Activated CD8-positive, alpha-beta memory T cell treated with anti-CD3 and anti-CD28 coated beads for 36 hours (primary cell): ENCODE results near the gene THRA. TPM values are rescaled to one million over a fixed set of nuclear protein-coding genes. Genes with fewer than 3 reads are reported as not detected.

ENCODE experiments used
- CTCF ChIA-PET: fragments of 350-600 bp; sonication (Branson Sonifier 250); formaldehyde crosslinking; loops from one replicate; lab custom pipeline; 2021; ENCODE audit warnings: antibody characterized with exemption; lab: Charles Lee
- POLR2A ChIA-PET: fragments of 350-600 bp; sonication (Branson Sonifier 250); formaldehyde crosslinking; loops from one replicate; lab custom pipeline; 2021; ENCODE audit warnings: antibody characterized with exemption; lab: Charles Lee
- total RNA-seq, 2 experiments: library from RNA; stranded (reverse); gene quantifications; one replicate each; pipeline ENCODE4 v1.2.3, GENCODE V29; 2021

The THRA gene
- total RNA-seq, 2 experiments from 2014 or later, result 11.6 to 12.6 TPM

DNA sequence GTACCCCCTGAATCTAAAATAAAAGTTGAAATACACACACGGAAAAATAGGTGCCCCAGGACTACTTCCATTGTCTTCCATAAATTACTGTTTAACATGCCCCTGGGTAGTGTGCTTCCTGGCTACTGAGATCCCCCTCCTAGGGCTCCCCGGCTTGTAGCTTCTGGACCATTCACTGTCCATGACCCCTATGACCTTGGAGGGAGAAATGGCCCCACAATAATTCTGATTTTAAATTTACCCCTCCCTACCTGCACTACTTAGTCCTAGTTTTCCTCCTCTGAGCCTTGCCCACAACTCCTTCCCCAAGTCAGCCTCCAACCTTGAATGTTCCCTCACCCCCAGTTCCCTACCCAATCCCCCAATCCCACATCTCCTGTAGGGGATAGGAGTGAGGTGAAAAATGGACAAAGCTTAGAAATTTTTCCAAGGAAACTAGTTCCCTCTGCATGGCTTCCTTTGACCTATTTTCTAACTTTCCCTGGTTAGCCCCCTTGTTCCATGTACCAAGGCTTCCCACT is 49.5 kb downstream of the THRA start:
- ChIA-PET CTCF (interaction anchor here (0.6 to 5.9 kb wide), 20 partner anchors 11 to 248 kb away, joined by 3 to 104 read pairs (median 5); partner anchors contain the start of genes CASC3, CSF3 and NR1D1), POLR2A (interaction anchor here (0.6 to 2.1 kb wide), 6 partner anchors 10 to 56 kb away, joined by 3 to 22 read pairs (median 6); partner anchors contain the start of genes CASC3 and MSL1)

DNA sequence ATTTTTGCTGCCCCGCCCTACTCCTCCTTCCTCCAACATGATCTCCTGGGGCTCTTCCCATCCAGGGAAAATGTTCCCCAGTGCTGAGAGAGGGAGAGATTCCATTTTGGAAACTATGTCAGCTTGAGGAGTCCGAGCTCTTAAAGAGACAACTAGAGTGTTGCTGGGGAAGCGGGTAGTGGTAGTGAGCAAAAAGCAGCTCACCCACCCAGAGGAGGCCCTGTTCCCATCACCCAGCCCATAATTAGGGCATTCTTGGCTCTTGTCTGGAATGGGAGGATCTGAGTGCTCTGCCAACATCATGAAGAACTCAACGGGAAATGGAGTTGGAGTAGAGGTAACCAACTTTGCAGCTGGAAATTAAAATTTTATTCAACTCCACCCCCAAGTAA is 49.9 kb downstream of the THRA start:
- ChIA-PET CTCF (interaction anchor here (0.6 to 5.9 kb wide), 26 partner anchors 10 to 247 kb away, joined by 3 to 104 read pairs (median 4); partner anchors contain the start of genes CASC3, MSL1 and NR1D1), POLR2A (interaction anchor here (0.6 to 2.1 kb wide), 12 partner anchors 9 to 177 kb away, joined by 3 to 22 read pairs (median 4); partner anchors contain the start of genes CASC3, MSL1, NR1D1 and PSMD3)

DNA sequence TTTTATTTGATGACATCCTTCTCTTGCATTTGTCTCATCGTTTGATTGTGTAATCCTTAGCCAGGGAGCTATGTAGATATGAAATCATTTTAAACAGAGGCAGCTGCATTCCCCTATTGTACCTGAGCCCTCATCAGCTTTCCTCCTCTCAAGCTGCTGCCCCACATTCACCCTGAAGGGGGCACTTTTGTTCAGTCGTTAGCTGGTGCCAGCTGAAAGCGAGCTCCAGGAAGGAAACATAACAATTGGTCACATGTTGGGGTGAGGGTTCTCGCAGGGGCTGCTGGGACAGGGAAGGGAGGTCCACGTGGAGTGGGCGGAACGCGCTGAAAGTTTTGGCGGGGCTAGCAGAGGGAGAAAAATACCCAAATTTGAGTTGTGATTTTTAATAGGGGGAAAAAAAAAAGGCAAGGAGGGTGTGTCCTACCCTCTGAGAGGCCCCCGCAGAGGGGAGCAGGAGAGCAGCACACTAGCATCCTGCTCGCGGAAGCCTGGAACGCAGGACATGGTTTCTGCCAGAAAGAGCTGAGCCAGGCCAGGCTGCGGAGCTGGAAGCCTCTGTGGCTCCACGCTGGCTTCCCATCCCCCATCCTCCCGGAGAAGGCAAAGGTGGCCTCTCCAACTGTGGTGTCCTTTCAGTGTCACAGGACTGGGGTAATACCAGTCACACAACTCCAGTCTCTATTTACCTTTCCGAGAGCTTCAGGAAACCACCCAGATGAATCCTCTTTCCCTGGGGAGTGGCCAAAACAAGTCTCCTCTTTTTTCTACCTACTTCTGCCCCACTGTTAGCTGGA is 50.5 kb downstream of the THRA start:
- POLR2A ChIA-PET, result interaction anchor here (0.6 to 2.1 kb wide), 15 partner anchors 9 to 192 kb away, joined by 3 to 22 read pairs (median 3); partner anchors contain the start of genes CASC3, MED24, MSL1 and NR1D1
- CTCF ChIA-PET, result interaction anchor here (0.7 to 5.9 kb wide), 29 partner anchors 10 to 247 kb away, joined by 3 to 104 read pairs (median 3); partner anchors contain the start of genes CASC3, MSL1 and NR1D1

DNA sequence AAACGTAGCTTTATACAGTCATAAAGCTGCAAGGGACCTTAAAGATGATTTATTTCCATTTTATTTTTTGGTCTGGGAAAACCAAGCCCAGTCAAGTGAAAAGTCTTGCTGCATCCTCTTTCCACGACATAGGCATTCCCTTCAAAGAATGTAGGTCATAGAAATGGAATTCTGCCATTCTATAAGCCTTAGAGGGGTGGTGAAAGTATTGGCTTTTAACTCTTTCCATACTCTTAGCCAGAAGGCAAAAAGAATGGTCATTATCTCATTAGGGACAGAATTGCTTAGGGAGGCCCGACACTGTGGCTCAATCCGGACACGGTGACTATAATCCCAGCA is 51.1 kb downstream of the THRA start:
- POLR2A ChIA-PET, result interaction anchor here (0.6 to 2.1 kb wide), 9 partner anchors 10 to 192 kb away, joined by 3 to 22 read pairs (median 3); partner anchors contain the start of genes CASC3, MED24, NR1D1 and PSMD3

DNA sequence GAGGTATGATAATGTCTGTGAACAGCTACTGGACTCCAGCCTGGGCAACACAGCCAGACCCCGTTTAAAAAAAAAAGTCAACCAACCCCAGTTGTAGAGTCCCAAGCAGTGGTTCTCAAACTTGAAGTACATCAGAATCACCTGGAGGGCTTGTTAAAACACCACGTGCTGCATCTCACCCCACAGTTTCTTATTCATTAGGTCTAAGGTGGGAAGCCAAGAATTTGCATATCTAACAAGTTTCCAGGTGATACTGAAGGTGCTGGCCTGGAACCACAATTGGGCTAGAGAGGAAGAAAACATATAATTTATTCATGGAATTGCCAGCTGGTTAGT is 52.3 kb downstream of the THRA start:
- POLR2A ChIA-PET, result interaction anchor here (0.5 to 1.2 kb wide), 2 partner anchors 25 to 233 kb away, joined by 3 to 4 read pairs; partner anchors contain the start of gene CASC3
- CTCF ChIA-PET, result interaction anchor here (0.8 to 4.9 kb wide), 4 partner anchors 8 to 77 kb away, joined by 3 to 31 read pairs (median 12); partner anchors contain the start of gene MSL1

More for the DNA sequence above, 51.1 kb downstream of the THRA start:
- CTCF ChIA-PET, result interaction anchor here (0.8 to 5.9 kb wide), 18 partner anchors 9 to 170 kb away, joined by 3 to 104 read pairs (median 3); partner anchors contain the start of genes MSL1 and NR1D1

DNA sequence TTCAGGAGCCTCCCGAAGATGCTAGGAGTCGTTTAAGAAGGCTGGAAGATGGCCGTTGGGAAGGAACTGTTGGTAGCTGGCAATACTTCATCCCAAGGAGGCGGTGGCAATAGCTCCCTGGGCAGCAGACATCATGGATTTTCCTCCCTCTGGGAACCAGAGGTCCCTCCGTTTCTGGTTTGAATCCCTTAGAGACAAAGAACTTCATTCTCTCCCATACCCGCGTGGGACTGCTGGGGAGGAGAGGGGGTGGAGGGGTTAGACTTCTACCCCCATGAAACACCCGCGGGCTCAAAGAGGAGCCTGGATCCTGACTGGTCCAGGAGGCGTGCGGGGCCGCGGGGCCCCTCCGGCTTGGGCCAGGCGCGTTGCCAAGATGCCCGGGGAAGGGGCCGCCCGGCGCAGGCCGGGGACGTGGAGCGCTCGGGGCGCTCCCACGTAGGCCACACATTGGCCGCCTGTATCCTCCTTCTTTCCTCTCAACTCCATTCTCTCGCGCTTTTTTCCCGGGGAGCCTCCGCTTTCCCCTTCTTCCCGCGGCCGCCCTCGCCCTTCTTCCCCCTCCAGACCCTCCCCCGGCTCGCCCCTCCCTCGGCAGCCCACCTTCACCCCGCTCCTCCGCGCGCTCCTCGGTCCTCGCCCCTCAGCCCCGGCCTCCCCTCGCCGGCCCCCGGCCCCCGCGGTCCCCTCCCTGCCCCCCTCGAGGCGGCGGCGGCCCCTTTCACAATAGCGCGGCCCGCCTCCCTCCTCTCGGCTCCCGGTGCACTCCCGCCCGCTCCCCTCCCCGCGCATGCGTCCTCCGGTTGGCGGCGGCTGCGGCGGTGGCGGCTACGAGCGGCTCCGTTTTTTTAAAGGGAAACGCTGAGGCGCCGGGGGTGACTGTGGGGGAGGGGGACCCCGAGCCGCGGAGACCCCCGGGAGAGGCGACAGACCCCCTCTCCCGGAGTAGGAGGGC is 58.7 kb downstream of the THRA start, which contains the start of gene MSL1:
TSS of gene MSL1 (plus strand) at position 791 of the 955 bp plus-strand sequence. CDS start 642 bp downstream, outside the sequence.
- CTCF ChIA-PET, result interaction anchor here (1.0 to 3.1 kb wide), 5 partner anchors 8 to 71 kb away, joined by 3 to 19 read pairs (median 15); partner anchors contain the start of gene CASC3

DNA sequence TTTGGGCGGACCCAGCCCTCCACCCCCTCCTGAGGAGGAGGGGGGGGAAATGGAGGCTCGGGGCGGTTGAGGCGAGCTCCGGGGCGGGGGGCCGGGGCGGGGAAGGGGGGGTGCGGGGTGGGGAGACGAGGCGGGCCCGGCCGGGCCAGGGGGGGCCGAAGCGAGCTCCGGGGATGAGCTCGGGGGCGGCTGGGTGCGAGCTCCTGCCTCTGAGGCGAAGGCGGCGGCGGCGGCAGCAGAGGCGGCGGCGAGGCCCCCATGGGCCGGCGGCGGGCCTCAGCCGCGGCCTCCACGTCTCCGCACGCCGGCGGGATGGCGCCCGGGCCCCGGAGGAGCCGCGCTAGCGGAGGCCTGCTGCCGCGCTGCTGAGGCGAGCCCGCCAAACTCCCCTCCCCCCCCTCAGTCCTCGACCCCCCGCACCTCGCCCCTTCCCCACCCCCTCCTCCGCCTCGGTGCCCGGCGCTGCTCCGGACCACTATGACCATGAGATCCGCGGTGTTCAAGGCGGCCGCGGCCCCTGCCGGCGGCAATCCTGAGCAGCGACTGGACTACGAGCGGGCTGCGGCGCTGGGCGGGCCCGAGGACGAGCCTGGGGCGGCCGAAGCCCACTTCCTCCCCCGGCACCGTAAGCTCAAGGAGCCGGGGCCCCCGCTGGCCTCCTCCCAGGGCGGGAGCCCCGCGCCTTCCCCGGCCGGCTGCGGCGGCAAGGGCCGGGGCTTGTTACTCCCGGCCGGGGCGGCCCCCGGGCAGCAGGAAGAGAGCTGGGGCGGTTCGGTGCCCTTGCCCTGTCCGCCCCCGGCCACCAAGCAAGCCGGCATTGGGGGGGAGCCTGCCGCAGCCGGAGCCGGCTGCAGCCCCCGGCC is 59.6 kb downstream of the THRA start:
- ChIA-PET CTCF (interaction anchor here (0.6 to 3.1 kb wide), 6 partner anchors 9 to 106 kb away, joined by 3 to 19 read pairs (median 10); partner anchors contain the start of gene CASC3), POLR2A (interaction anchor here (0.6 to 2.4 kb wide), 8 partner anchors 9 to 46 kb away, joined by 3 to 22 read pairs (median 4); partner anchors contain the start of gene CASC3)

More for the DNA sequence above, 58.7 kb downstream of the THRA start, which contains the start of gene MSL1:
- POLR2A ChIA-PET, result interaction anchor here (0.6 to 2.4 kb wide), 5 partner anchors 8 to 47 kb away, joined by 3 to 11 read pairs (median 4); partner anchors contain the start of gene CASC3

DNA sequence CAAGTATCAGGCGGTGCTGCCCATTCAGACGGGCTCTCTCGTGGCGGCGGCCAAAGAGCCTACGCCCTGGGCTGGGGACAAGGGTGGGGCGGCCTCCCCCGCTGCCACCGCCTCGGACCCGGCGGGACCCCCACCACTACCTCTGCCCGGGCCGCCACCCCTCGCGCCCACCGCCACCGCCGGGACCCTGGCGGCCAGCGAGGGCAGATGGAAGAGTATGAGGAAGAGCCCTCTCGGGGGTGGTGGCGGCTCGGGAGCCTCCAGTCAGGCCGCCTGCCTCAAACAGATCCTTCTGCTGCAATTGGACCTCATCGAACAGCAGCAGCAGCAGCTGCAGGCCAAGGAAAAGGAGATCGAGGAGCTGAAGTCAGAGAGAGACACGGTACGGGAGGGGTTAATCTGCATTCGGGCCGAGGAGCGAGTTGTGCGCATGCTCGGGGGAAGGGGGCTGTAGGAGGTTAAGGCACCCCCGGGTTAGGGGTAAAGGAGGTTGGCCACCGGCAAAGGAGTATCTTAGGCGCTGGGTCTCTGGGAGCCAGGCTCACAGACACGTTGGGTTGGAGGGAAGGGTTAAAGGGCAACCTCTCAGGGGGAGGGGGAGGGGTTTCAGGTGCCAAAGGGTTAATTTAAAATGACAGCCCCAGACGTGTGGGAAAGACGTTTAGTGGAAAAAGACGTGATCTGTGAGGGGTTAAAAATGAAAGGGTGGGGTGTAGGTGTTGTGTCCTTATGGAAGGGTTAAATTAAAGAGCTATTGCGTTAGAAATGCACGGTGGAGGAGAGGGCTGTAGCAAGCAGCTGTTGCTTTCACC is 60.4 kb downstream of the THRA start:
- POLR2A ChIA-PET, result interaction anchor here (0.7 to 2.4 kb wide), 5 partner anchors 10 to 33 kb away, joined by 3 to 22 read pairs (median 3); partner anchors contain the start of gene CASC3
- CTCF ChIA-PET, result interaction anchor here (0.8 to 3.1 kb wide), 11 partner anchors 9 to 96 kb away, joined by 3 to 19 read pairs (median 3); partner anchors contain the start of gene CASC3

DNA sequence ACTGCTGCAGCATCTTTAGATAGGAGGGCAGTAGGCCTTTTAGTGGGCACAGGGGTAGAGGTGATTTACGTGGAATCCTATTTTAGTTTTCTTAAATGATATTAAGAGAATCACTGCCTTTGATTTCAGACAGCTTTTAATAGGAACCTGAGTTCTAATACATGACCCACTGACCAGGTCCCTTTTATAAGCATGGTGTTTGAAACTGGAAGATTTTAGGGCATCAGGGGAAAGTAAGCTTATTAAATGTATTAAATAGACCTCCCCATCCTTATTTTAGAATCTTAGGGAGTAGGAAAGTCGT is 61.0 kb downstream of the THRA start:
- ChIA-PET POLR2A (interaction anchor here (0.7 to 2.4 kb wide), 6 partner anchors 11 to 45 kb away, joined by 3 to 22 read pairs (median 4); partner anchors contain the start of genes CASC3 and NR1D1), CTCF (interaction anchor here (0.8 to 3.1 kb wide), 12 partner anchors 9 to 97 kb away, joined by 3 to 19 read pairs (median 3); partner anchors contain the start of gene CASC3)

DNA sequence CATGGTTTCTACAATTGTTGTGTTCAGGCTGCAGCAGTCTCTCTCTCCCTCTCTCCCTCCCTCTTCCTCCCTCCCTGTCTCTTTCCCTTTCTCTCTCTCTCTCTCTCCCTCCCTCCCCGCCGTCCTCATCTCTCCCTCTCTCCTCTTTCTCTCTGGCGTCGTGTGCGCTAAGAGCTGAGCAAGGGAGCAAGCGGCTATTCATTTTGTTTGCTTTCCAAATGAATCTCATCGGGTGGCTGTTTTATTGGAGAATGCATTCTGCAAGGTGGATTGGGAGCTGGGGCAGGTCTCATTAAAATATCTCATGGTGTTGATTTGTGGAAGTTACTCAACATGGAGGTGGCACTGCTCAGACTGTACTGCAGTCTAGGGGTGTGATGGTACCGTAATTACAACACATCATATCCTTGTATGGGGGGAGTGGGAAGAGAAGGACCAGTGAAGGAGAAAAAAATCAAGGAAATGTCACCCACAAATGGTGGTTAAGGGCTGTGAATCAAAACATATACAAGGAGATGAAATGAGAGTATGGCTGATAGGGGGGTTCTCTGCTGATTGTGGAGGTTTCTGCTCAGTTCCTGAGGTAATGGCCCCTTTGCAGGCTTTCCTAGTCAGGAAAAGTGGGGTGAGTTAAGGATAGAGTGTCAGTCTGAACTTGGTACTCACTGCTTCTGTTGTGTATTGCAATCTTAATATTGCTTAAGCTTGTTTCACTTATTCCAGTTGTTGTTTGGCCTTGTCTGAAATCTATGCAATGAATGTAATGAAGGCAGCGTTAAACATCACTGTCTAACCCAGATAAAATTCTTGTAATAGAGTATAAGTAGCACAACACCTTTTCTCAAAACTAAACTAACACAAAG is 61.7 kb downstream of the THRA start:
- CTCF ChIA-PET, result interaction anchor here (0.7 to 3.1 kb wide), 11 partner anchors 8 to 98 kb away, joined by 3 to 19 read pairs (median 3); partner anchors contain the start of gene CASC3

DNA sequence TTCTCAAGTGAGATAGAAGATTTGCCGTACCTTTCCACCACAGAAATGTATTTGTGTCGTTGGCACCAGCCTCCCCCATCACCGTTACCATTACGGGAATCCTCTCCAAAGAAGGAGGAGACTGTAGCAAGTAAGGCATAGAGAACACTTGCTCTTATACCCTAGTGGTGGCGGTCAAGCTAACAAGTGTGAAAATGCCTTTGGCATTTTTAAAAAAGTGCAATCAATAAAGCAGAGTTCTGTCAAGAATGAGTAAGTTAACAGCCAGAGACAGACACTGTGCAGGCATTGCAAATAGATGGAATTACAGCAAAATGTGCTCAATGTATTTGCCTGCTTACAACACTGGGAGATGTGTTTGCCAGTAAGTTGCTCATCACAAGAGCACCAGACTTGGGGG is 66.7 kb downstream of the THRA start:
- CTCF ChIA-PET, result no interaction called here
- POLR2A ChIA-PET, result no interaction called here

More for the DNA sequence above, 61.7 kb downstream of the THRA start:
- POLR2A ChIA-PET, result interaction anchor here (0.5 to 1.9 kb wide), 8 partner anchors 11 to 414 kb away, joined by 3 to 22 read pairs (median 3); partner anchors contain the start of gene NR1D1

DNA sequence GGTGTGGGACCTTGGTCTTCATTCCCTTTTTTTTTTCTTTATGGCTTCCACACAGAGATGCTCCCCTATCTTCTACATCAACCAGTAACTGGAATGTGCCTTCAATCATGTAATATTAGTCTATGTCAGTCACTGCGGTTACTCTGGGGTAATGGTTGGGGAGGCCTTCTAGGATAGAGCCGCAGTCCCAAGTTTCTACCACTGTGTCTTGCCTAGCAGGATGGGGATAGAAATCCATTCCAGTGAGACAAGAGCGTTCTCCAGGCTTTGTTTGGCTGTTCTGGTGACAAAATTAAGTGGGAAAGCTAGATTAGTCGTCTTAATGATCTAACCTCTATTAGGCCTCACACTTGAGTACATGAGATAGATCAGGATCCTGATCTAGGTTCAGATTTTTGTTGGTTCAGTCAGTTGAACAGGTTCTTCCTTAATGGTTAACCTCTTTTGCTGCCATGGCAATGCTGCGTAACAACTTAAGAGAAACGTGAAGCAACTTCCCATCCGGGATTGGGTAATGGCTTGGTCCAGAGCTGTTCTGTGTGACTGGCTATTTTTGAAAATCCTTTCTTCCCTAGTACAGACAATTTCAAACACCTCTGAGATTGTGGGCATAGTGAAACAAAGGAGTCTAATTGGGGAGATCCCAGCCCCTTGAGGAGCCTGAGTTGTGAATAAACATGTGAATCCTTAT is 67.7 kb downstream of the THRA start:
- POLR2A ChIA-PET, result interaction anchor here (0.5 kb wide), 1 partner anchor 11 kb away, joined by 3 read pairs; no protein-coding TSS in a partner anchor
- CTCF ChIA-PET, result no interaction called here

DNA sequence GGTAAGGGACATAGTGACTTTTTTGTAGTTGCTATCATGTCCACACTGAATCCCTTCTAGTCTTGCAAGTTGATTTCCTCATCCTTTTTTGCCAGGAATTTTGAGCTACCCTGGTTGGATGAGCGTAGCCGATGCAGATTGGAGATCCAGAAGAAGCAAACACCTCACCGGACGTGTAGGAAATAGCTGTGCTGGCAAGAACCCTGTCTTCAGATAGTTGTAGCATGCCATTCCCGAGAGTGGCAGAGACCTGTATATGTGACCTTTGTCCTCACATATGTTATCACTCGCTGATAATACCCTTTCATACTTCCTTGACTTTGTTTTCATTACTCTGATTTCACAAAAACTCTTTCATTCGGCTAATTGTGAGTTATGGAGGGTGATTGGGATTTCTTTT is 71.4 kb downstream of the THRA start:
- ChIA-PET POLR2A (interaction anchor here (0.6 to 1.0 kb wide), 2 partner anchors 15 to 19 kb away, joined by 3 to 4 read pairs; no protein-coding TSS in a partner anchor), CTCF (interaction anchor here (1.7 kb wide), 1 partner anchor 58 kb away, joined by 4 read pairs; no protein-coding TSS in a partner anchor)

DNA sequence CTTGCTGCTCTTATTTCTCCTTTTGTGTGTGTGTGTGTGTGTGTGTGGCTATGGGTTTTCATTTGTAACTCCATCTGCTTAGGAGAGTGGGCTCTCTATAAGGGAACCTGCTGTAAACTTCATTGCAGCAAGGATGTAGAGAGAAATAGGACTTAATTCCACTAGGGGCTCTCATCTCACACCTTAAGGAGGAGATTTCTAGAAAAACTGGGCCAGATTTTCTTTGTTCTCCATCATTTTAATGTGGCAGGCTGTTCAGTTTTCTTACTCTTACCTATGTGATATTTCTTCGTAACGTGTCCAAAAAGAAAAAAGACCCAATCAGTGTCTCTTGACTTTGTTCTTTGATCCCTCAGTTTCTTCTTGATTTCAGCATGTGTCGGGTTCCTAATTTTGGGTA is 73.1 kb downstream of the THRA start:
- ChIA-PET CTCF (no interaction called here), POLR2A (interaction anchor here (0.6 kb wide), 2 partner anchors 15 to 627 kb away, joined by 3 to 6 read pairs; no protein-coding TSS in a partner anchor)
